Medulla oblongata (tissue), 1 donor: ENCODE results near the gene KCNJ12.
"Not testable (repeated sequence)": the region's sequence is repeated elsewhere in the genome, so short reads cannot be mapped to it uniquely, and the experiment has no call there.

Experiments
- DNase-seq: peaks from one replicate; pipeline ENCODE4 v3.0.0-alpha.2; 2015; ENCODE audit errors: extremely low spot score

Gene KCNJ12

GRCh38 chr17:21387616-21388015 is 11.5 kb downstream of the KCNJ12 start:
- no peak for DNase-seq

- DNase-seq = no peak
Observed at GRCh38 chr17:21388066-21388465, 11.9 kb downstream of the KCNJ12 start.

GRCh38 chr17:21388944-21389343 is 12.8 kb downstream of the KCNJ12 start:
- DNase-seq = no peak

GRCh38 chr17:21389394-21389793 is 13.2 kb downstream of the KCNJ12 start:
- no peak for DNase-seq

DNA sequence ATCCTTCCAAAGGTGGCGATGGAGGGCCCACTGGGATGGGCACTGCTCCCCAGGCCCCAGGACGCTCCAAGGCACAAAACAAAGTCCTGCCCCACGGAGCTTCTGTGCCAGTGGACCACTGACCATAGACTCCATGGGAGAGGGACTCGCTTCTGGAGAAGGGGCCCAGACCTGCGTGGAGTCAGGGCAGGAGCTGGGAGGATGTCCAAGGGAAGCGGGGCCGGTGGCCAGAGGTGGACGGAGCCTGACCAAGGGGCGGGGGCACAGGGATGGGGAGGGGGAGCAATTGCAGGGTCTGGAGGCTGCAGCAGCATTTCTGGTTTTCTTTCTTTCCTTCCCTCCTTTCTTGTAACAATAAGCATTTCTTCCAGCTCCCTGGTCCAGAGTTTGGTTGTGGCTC is 14.1 kb downstream of the KCNJ12 start:
- no peak for DNase-seq

DNA sequence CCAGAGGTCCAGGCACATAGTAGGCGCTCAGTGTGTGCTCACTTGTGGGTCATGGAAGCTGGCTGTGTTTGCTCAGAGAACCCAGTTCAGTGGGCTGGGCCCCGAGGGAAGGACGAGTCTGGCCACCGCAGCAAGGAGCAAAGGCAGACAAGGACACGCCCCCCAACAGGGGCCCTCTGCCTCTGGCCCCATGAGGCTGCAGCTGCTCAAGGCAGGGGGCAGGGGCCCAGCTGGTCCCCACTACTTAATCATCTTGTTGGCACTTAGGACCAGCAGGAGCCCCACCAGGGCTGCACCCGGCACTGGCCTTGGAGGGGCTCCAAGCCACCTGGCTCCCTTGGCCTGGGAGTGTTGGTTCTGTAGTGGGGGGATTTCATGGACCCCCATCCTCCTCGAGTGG is 16.1 kb downstream of the KCNJ12 start:
- no peak for DNase-seq

DNA sequence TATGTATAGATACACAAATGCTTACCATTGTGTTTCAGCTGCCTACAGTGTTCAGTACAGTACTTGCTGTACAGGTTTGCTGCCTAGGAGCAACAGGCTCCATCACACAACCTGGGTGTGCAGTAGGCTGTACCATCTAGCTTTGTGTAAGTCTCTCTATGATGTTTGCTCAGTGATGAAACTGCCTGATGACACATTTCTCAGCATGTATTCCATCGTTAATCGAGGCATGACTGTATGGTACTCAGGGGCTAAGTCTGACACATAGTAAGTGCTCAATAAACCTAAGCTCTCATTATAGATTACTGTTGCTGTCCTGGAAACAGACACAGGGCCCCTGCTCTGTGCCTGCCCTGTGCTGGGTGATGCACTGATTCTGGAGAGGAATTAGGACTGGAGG is 18.1 kb downstream of the KCNJ12 start:
- no peak for DNase-seq

- DNase-seq = no peak
Observed at GRCh38 chr17:21395764-21396163, 19.6 kb downstream of the KCNJ12 start.

DNA sequence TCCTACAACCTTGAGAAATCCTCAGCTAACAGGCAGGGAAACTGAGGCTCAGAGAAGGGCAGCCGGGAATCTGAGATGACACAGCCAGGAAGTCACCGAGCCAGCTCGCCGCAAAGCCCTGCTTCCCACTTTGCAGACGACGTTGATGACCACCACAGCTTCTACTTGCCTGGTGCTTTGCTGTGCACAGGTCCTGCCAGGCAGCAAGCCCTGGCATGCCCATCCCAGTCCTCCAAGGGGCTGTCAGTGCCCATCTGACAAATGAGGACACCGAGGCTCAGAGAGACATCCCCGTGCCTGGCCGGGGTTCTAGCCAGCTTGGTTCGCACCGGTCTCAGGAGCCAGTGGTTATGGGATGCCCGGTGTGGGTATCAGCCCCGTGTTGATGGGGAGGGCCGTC is 20.1 kb downstream of the KCNJ12 start:
- no peak for DNase-seq

- peak; percentile 12 for DNase-seq
Observed at GRCh38 chr17:21397341-21398190, 21.4 kb downstream of the KCNJ12 start.

DNA sequence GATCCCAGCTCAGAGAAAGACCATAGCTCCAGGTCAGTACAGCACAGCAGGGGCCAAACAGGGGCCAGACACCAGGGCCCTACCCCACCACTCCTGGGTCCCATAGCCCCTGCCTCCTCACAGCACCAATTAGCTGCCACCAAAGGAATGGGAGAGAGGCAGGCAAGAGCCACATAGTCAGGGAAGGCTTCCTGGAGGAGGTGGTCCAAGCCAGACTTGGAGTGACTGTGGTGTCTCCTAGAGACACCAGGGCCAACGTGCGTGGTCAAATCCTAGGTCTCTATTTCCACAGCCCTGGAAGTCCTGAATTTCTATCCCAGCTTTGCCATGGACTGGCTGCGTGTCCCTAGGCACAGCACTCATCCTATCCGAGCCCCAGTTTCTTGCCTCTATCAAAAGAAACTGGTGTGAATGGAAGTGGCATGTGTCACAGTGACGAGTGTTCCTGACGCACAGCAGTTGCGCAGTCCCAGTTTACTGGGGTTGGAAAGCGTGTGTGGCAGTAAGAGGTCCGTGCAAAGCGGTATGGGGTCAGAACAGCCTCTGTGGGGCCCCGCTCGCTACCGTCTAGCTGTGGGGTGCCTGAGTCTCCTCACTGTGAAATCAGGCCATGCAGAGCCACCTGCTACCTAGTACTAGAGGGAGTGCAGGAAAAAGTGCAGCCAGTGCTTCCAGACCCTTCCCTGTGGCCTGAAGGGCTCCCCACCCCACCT is 23.5 kb downstream of the KCNJ12 start:
- DNase-seq = no peak

DNA sequence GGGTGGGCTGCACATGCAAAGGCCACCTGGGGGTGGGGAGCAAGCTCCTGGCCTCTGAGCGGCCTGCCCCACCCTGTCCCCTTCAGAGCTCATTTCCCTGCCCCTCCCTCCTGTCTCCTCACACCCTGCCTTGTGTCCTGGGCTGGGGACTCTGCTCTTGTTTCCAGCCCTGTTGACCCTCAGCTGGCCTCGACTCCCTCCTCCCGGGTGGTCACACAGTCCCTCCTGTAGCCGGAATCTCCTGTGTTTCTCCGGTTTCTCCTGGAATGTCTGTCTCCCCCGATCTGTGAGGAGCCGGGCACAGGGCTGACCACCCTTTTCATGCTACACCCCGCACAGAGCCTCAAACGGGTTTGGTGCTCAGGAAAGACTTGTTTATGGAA is 24.0 kb downstream of the KCNJ12 start:
- not testable (repeated sequence) for DNase-seq

- no peak for DNase-seq
Observed at GRCh38 chr17:21400816-21401593, 24.8 kb downstream of the KCNJ12 start.

DNA sequence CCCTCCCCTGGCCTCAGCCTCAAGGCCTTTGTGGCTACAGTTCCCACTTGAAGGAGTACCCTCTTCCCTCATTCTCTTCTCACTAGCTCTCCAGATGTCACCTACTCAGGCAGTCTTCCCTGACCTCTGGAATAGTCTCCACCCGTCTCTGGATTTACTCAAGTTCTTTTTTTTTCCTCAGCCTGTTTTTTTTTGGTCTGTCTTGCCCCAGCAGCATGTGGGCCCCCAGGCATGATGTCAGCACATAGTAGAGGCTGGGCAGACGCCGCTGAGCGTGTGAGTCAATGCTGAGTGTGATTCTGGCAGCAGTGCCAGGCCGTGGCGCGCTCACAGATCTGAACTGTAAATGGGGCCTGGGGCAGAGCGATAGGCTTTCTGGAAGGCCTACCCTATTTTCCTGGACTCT is 26.0 kb downstream of the KCNJ12 start:
- peak; percentile 33 for DNase-seq

DNA sequence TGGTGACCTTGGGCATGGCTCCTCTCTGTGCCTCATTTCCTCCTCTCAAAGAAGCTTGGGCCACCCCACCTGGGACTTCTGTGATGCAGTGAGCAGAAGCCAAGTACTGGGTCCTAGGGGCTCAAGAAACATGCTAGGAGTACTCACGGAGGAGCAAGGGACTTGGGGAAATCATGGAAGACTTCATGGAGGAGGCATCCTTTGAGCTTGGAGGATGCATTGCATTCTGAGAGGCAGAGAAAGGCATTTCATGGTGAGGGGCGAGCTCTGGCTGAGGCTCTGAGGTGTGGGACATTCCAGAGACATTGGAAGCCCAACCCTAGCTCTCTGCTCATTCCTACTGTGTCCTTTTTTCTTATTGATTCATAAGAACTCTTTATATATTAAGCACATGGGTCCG is 26.8 kb downstream of the KCNJ12 start:
- not testable (repeated sequence) for DNase-seq

GRCh38 chr17:21404106-21404505 is 27.9 kb downstream of the KCNJ12 start:
- DNase-seq = not testable (repeated sequence)

- DNase-seq = not testable (repeated sequence)
Observed at GRCh38 chr17:21404539-21404938, 28.4 kb downstream of the KCNJ12 start.

GRCh38 chr17:21404956-21405731 is 29.0 kb downstream of the KCNJ12 start:
- DNase-seq = not testable (repeated sequence)

- not testable (repeated sequence) for DNase-seq
Observed at GRCh38 chr17:21405904-21406400, 29.8 kb downstream of the KCNJ12 start.

GRCh38 chr17:21406616-21407404 is 30.7 kb downstream of the KCNJ12 start:
- not testable (repeated sequence) for DNase-seq
